ENCODE measurements around the gene AVPI1. TPM values are rescaled to one million over a fixed set of nuclear protein-coding genes. Genes with fewer than 3 reads are reported as not detected.
A peak's percentile ranks its signal among the peaks of the same experiment; 100 is the strongest.

Gene AVPI1
- total and polyA plus RNA-seq, 2 of the 13 experiments (the other 11 are each of a cell fraction or from before 2014, with no cell fraction given), result 39.8 to 61.2 TPM

- TF ChIP-seq ZNF550 (CRISPR knock-in tag; IDR thresholded peaks at IDR 0.05; ENCODE audit: borderline replicate concordance), result no peak
- TF ChIP-seq ZNF317 (CRISPR knock-in tag; IDR thresholded peaks at IDR 0.05), result no peak
- TF ChIP-seq ZBTB3 (CRISPR knock-in tag; IDR thresholded peaks at IDR 0.05; ENCODE audit: borderline replicate concordance, low read depth), result no peak
- 0 out of 2 replicates have a peak, but pooled peaks have one; percentile 29 for TF ChIP-seq SRY (CRISPR knock-in tag; IDR thresholded peaks at IDR 0.05)
- peak; percentile 71; the same call in 1 of the 2 replicates for TF ChIP-seq SNAI1 (CRISPR knock-in tag; IDR thresholded peaks at IDR 0.05; ENCODE audit: borderline replicate concordance)
- no peak for TF ChIP-seq ZNF713 (CRISPR knock-in tag; IDR thresholded peaks at IDR 0.05)
- no peak for TF ChIP-seq CCDC6 (CRISPR knock-in tag; IDR thresholded peaks at IDR 0.05)
- TF ChIP-seq, protein P1, sequence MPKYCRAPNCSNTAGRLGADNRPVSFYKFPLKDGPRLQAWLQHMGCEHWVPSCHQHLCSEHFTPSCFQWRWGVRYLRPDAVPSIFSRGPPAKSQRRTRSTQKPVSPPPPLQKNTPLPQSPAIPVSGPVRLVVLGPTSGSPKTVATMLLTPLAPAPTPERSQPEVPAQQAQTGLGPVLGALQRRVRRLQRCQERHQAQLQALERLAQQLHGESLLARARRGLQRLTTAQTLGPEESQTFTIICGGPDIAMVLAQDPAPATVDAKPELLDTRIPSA (CRISPR knock-in tag; IDR thresholded peaks at IDR 0.05; ENCODE audit: borderline replicate concordance), result peak; percentile 86; the same call in 1 of the 2 replicates
- TF ChIP-seq PTBP1 (IDR thresholded peaks at IDR 0.05; ENCODE audit: low read depth, low read length, poor library complexity, severe bottlenecking), result no peak
- TF ChIP-seq MAF1 (CRISPR knock-in tag; IDR thresholded peaks at IDR 0.05; ENCODE audit: borderline replicate concordance), result 0 out of 2 replicates have a peak, but pooled peaks have one; percentile 14
- TF ChIP-seq MIXL1 (CRISPR knock-in tag; IDR thresholded peaks at IDR 0.05), result no peak
- TF ChIP-seq MEIS2 (CRISPR knock-in tag; IDR thresholded peaks at IDR 0.05), result no peak
- TF ChIP-seq, protein P2, sequence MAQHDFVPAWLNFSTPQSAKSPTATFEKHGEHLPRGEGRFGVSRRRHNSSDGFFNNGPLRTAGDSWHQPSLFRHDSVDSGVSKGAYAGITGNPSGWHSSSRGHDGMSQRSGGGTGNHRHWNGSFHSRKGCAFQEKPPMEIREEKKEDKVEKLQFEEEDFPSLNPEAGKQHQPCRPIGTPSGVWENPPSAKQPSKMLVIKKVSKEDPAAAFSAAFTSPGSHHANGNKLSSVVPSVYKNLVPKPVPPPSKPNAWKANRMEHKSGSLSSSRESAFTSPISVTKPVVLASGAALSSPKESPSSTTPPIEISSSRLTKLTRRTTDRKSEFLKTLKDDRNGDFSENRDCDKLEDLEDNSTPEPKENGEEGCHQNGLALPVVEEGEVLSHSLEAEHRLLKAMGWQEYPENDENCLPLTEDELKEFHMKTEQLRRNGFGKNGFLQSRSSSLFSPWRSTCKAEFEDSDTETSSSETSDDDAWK (CRISPR knock-in tag; IDR thresholded peaks at IDR 0.05), result no peak
- 0 out of 2 replicates have a peak, but pooled peaks have one; percentile 23 for TF ChIP-seq ZNF567 (CRISPR knock-in tag; IDR thresholded peaks at IDR 0.05; ENCODE audit: borderline replicate concordance)
- peak; percentile 75; the same call in 1 of the 2 replicates for TF ChIP-seq PCBP1 (IDR thresholded peaks at IDR 0.05; ENCODE audit: borderline replicate concordance, low read depth, low read length)
- TF ChIP-seq RARG (CRISPR knock-in tag; IDR thresholded peaks at IDR 0.05; ENCODE audit: low read depth), result no peak
- TF ChIP-seq, protein P3, sequence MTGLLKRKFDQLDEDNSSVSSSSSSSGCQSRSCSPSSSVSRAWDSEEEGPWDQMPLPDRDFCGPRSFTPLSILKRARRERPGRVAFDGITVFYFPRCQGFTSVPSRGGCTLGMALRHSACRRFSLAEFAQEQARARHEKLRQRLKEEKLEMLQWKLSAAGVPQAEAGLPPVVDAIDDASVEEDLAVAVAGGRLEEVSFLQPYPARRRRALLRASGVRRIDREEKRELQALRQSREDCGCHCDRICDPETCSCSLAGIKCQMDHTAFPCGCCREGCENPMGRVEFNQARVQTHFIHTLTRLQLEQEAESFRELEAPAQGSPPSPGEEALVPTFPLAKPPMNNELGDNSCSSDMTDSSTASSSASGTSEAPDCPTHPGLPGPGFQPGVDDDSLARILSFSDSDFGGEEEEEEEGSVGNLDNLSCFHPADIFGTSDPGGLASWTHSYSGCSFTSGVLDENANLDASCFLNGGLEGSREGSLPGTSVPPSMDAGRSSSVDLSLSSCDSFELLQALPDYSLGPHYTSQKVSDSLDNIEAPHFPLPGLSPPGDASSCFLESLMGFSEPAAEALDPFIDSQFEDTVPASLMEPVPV (CRISPR knock-in tag; IDR thresholded peaks at IDR 0.05), result 0 out of 2 replicates have a peak, but pooled peaks have one; percentile 50
- peak; percentile 77 for TF ChIP-seq KMT2A (CRISPR knock-in tag; IDR thresholded peaks at IDR 0.05)
- no peak for TF ChIP-seq NAIF1 (CRISPR knock-in tag; IDR thresholded peaks at IDR 0.05; ENCODE audit: borderline replicate concordance)
- peak; percentile 18; the same call in 1 of the 2 replicates for TF ChIP-seq MIER3 (CRISPR knock-in tag; IDR thresholded peaks at IDR 0.05; ENCODE audit: borderline replicate concordance)
- TF ChIP-seq PPARG (CRISPR knock-in tag; conservative IDR thresholded peaks at IDR 0.05), result no peak
- TF ChIP-seq ZGPAT (CRISPR knock-in tag; IDR thresholded peaks at IDR 0.05), result peak; percentile 45; the same call in 1 of the 2 replicates
- no peak for TF ChIP-seq HOXA7 (CRISPR knock-in tag; IDR thresholded peaks at IDR 0.05)
- TF ChIP-seq ELF3 (CRISPR knock-in tag; IDR thresholded peaks at IDR 0.05), result 0 out of 2 replicates have a peak, but pooled peaks have one; percentile 11
- no peak for TF ChIP-seq SNAPC2 (CRISPR knock-in tag; IDR thresholded peaks at IDR 0.05)
These were observed 53.8 kb downstream of the AVPI1 start, which contains the start of gene MORN4 (continued) for GRCh38 chr10:97632949-97633884.

Data from HepG2 (cell line).